T-helper 17 cell (primary cell): ENCODE data around the gene SRGAP2C. TPM values are rescaled to one million over a fixed set of nuclear protein-coding genes. Genes with fewer than 3 reads are reported as not detected.
"Not testable (repeated sequence)": the region's sequence is repeated elsewhere in the genome, so short reads cannot be mapped to it uniquely, and the experiment has no call there.

Source experiments
- ATAC-seq: fragments of 150-1000 bp; cut with Tn5 transposase; 2 replicates; pipeline ENCODE4 v1.10.0; 2021; ENCODE audit warnings: mild to moderate bottlenecking, moderate library complexity
- DNase-seq, 3 donors: peaks; one replicate each; pipeline versions ENCODE4 v3.0.0 to v3.0.0-alpha.2; 2020 to 2021
- H3K9me3 ChIP-seq: one replicate; pipeline ENCODE4 v1.7.0; 2013; ENCODE audit warnings: low read length, mild to moderate bottlenecking; ENCODE audit not compliant: control insufficient read depth, poor library complexity, severe bottlenecking
- H3K27ac Mint-ChIP-seq: one replicate; pipeline ENCODE4 v1.8.0; 2022; ENCODE audit warnings: mild to moderate bottlenecking, moderate library complexity, mixed read lengths
- H3K27me3 Mint-ChIP-seq: one replicate; pipeline ENCODE4 v1.8.0; 2022; ENCODE audit warnings: mixed read lengths
- H3K36me3 Mint-ChIP-seq: one replicate; pipeline ENCODE4 v1.8.0; 2022; ENCODE audit warnings: low read depth, mixed read lengths
- H3K4me1 Mint-ChIP-seq: one replicate; pipeline ENCODE4 v1.8.0; 2022; ENCODE audit warnings: mild to moderate bottlenecking, mixed read lengths
- H3K4me3 Mint-ChIP-seq: one replicate; pipeline ENCODE4 v1.8.0; 2022; ENCODE audit warnings: mild to moderate bottlenecking, moderate library complexity, mixed read lengths
- total RNA-seq, 4 donors: library from RNA in 2 of 4; stranded (reverse) in 2 of 4; gene quantifications; one replicate each; pipeline ENCODE4 v1.2.3 and lab custom pipeline; 2022 to 2026

Gene SRGAP2C
- total RNA-seq, 2 donors from 2014 or later: 19.7 to 31.7 TPM

GRCh38 chr1:121318687-121319086 is 133.9 kb downstream of the SRGAP2C start:
- not testable (repeated sequence) for H3K4me3 Mint-ChIP-seq, H3K4me1 Mint-ChIP-seq, ATAC-seq, H3K36me3 Mint-ChIP-seq, H3K27ac Mint-ChIP-seq, H3K9me3 ChIP-seq, H3K27me3 Mint-ChIP-seq, DNase-seq

GRCh38 chr1:121321660-121322059 is 136.9 kb downstream of the SRGAP2C start:
- not testable (repeated sequence) for ATAC-seq, H3K27me3 Mint-ChIP-seq, H3K4me1 Mint-ChIP-seq, H3K27ac Mint-ChIP-seq, DNase-seq, H3K9me3 ChIP-seq, H3K36me3 Mint-ChIP-seq, H3K4me3 Mint-ChIP-seq

- not testable (repeated sequence) for H3K4me1 Mint-ChIP-seq, H3K27me3 Mint-ChIP-seq, H3K9me3 ChIP-seq, H3K4me3 Mint-ChIP-seq, H3K27ac Mint-ChIP-seq, DNase-seq, H3K36me3 Mint-ChIP-seq, ATAC-seq
These were observed 140.0 kb downstream of the SRGAP2C start for GRCh38 chr1:121324726-121325125.

GRCh38 chr1:121332141-121332540 is 147.4 kb downstream of the SRGAP2C start:
- not testable (repeated sequence) for H3K36me3 Mint-ChIP-seq, H3K27me3 Mint-ChIP-seq, DNase-seq, H3K9me3 ChIP-seq, H3K4me3 Mint-ChIP-seq, H3K27ac Mint-ChIP-seq, H3K4me1 Mint-ChIP-seq, ATAC-seq

GRCh38 chr1:121332599-121333562 is 148.1 kb downstream of the SRGAP2C start:
- ATAC-seq, H3K36me3 Mint-ChIP-seq: not testable (repeated sequence)

DNA sequence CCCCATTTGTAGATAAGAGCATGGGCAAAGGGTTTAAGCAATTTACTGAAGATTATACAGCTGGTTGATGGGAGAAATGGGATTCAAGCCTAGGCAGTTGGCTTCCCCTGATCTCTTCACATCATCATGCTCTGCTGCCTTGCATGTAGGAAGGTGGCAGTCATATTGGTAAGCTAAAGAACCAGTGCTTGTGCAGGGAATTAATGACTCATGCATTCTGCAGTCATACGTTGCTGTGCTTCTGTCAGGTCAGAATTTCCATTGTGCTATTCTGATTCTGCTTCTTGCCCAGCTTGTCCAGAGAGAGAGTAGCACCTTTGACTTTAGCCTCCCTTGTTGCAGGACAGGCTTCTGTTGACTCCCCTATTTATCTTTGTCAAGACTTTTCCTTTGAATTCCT is 153.2 kb downstream of the SRGAP2C start:
- H3K4me1 Mint-ChIP-seq, H3K36me3 Mint-ChIP-seq, H3K4me3 Mint-ChIP-seq, H3K27ac Mint-ChIP-seq, H3K9me3 ChIP-seq, DNase-seq, H3K27me3 Mint-ChIP-seq, ATAC-seq: not testable (repeated sequence)

More at GRCh38 chr1:121332599-121333562, 148.1 kb downstream of the SRGAP2C start:
- not testable (repeated sequence) for H3K27me3 Mint-ChIP-seq, H3K4me1 Mint-ChIP-seq, H3K4me3 Mint-ChIP-seq, DNase-seq, H3K27ac Mint-ChIP-seq, H3K9me3 ChIP-seq

DNA sequence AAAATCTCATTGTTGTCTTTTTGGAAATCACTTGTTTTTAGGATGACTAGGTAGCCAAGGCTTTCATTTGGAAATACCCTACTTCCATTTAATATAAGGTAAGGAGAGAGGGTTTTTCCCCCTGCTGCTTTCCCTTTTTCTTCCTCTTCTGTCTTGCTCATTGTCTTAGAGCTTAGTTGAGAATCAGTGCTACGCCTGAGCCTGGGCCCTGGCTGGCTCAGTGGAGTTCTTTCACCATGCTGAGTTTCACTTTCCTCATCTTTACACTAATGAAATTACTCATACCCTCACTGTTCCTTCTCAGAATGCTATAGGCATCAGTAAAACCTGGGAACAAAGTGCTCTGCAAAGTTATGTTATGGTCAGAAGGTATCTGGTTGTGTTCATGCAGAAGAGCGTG is 154.8 kb downstream of the SRGAP2C start:
- not testable (repeated sequence) for H3K9me3 ChIP-seq, DNase-seq, H3K36me3 Mint-ChIP-seq, H3K4me1 Mint-ChIP-seq, H3K27me3 Mint-ChIP-seq, ATAC-seq, H3K27ac Mint-ChIP-seq, H3K4me3 Mint-ChIP-seq

- H3K27ac Mint-ChIP-seq, H3K36me3 Mint-ChIP-seq, H3K4me1 Mint-ChIP-seq, ATAC-seq, H3K4me3 Mint-ChIP-seq, H3K9me3 ChIP-seq, H3K27me3 Mint-ChIP-seq, DNase-seq: not testable (repeated sequence)
These were observed 158.6 kb downstream of the SRGAP2C start for GRCh38 chr1:121343311-121343906.

DNA sequence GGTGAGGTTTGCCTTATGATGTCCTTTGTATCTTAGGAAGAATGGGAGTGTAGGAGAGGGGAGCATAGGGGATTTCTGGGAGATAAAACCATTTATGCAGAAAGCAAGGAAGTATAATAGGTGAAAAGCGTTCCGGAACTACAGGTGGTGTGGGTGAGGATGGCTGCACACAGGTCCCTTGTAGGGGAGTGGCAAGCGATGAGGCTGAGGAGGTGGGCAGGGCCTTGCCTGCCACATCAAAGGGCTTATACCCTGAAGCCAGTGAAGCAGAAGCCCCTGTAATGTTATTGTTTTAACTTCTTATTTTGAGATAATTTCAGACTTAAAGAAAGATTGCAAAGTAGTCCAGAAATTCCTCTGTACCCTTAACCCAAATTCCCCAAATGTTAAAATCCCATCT is 159.6 kb downstream of the SRGAP2C start:
- H3K27ac Mint-ChIP-seq, H3K9me3 ChIP-seq, H3K4me1 Mint-ChIP-seq, ATAC-seq, DNase-seq, H3K4me3 Mint-ChIP-seq, H3K27me3 Mint-ChIP-seq, H3K36me3 Mint-ChIP-seq: not testable (repeated sequence)

DNA sequence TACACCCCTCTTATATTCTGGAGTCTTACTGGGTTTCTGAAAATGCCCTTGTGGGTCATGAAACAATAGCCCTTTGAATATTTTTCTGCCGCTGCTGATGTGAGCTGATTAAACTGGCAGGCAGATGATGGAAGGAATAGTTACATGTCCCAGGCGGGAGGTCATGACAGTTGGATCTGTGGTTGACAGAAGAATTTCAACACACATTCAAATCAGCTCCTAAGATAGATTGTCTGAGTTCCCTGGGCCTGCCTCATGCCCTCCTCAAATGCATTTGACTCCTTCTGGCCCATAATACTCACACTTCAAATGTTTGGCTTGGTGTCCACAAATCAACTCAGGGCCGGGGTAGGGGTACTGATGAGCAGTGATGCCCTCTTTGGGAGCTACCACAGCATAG is 161.9 kb downstream of the SRGAP2C start:
- not testable (repeated sequence) for ATAC-seq, DNase-seq, H3K36me3 Mint-ChIP-seq, H3K27ac Mint-ChIP-seq, H3K4me1 Mint-ChIP-seq, H3K27me3 Mint-ChIP-seq, H3K9me3 ChIP-seq, H3K4me3 Mint-ChIP-seq

GRCh38 chr1:121347476-121347875 is 162.7 kb downstream of the SRGAP2C start:
- DNase-seq, H3K27ac Mint-ChIP-seq, ATAC-seq, H3K4me1 Mint-ChIP-seq, H3K27me3 Mint-ChIP-seq, H3K36me3 Mint-ChIP-seq, H3K9me3 ChIP-seq, H3K4me3 Mint-ChIP-seq: not testable (repeated sequence)

- not testable (repeated sequence) for ATAC-seq, H3K27me3 Mint-ChIP-seq, H3K36me3 Mint-ChIP-seq, H3K4me1 Mint-ChIP-seq, DNase-seq, H3K4me3 Mint-ChIP-seq, H3K27ac Mint-ChIP-seq, H3K9me3 ChIP-seq
These were observed 163.3 kb downstream of the SRGAP2C start for GRCh38 chr1:121348115-121348514.

GRCh38 chr1:121349332-121349967 is 164.7 kb downstream of the SRGAP2C start:
- peak; percentile 90 for ATAC-seq
- not testable (repeated sequence) for H3K27me3 Mint-ChIP-seq, H3K36me3 Mint-ChIP-seq, H3K4me3 Mint-ChIP-seq, H3K4me1 Mint-ChIP-seq, H3K9me3 ChIP-seq, H3K27ac Mint-ChIP-seq, DNase-seq
